HepG2 (cell line): ENCODE data around the gene PAX4. TPM values are rescaled to one million over a fixed set of nuclear protein-coding genes. Genes with fewer than 3 reads are reported as not detected.
A peak's percentile ranks its signal among the peaks of the same experiment; 100 is the strongest.

Source experiments
- BCL6 ChIP-seq: IDR thresholded peaks from 2 replicates; pipeline ENCODE4 v1.6.1; 2016; ENCODE audit warnings: missing genetic modification reagents, missing compliant biosample characterization
- HNRNPLL ChIP-seq: fragments of 200-400 bp; formaldehyde crosslinking; IDR thresholded peaks from 2 replicates; pipeline ENCODE4 v1.6.1; 2017; ENCODE audit warnings: mild to moderate bottlenecking, low read depth, low read length; ENCODE audit not compliant: poor library complexity, severe bottlenecking
- IKZF5 ChIP-seq: IDR thresholded peaks from 2 replicates; pipeline ENCODE4 v1.6.1; 2018; ENCODE audit warnings: missing genetic modification reagents, mild to moderate bottlenecking, missing compliant biosample characterization
- IRF2 ChIP-seq: IDR thresholded peaks from 2 replicates; pipeline ENCODE4 v1.6.1; 2018; ENCODE audit warnings: missing genetic modification reagents, missing compliant biosample characterization
- MBD4 ChIP-seq: IDR thresholded peaks from 2 replicates; pipeline ENCODE4 v1.6.1; 2012; ENCODE audit warnings: low read length, inconsistent platforms, borderline replicate concordance
- NCOA2 ChIP-seq: sonication (generic); formaldehyde crosslinking; IDR thresholded peaks from 2 replicates; pipeline ENCODE4 v1.8.0; 2022; ENCODE audit warnings: inconsistent platforms
- PBX2 ChIP-seq: IDR thresholded peaks from 2 replicates; pipeline ENCODE4 v1.6.1; 2016; ENCODE audit warnings: control low read depth
- RCOR2 ChIP-seq: IDR thresholded peaks from 2 replicates; pipeline ENCODE4 v1.6.1; 2016; ENCODE audit warnings: missing biosample characterization, missing genetic modification reagents
- ZGPAT ChIP-seq: IDR thresholded peaks from 2 replicates; pipeline ENCODE4 v1.6.1; 2016; ENCODE audit warnings: mild to moderate bottlenecking
- ZNF256 ChIP-seq: sonication (generic); formaldehyde crosslinking; conservative IDR thresholded peaks from 2 replicates; pipeline ENCODE4 v1.4.0; 2020; ENCODE audit warnings: missing genetic modification reagents
- ZNF432 ChIP-seq: sonication (generic); formaldehyde crosslinking; IDR thresholded peaks from 2 replicates; pipeline ENCODE4 v1.5.0; 2020; ENCODE audit warnings: missing genetic modification reagents, mild to moderate bottlenecking, borderline replicate concordance
- ZNF547 ChIP-seq: sonication (generic); formaldehyde crosslinking; IDR thresholded peaks from 2 replicates; pipeline ENCODE4 v1.5.1; 2020; ENCODE audit warnings: mild to moderate bottlenecking, missing genetic modification reagents
- ZNF558 ChIP-seq: sonication (generic); formaldehyde crosslinking; IDR thresholded peaks from 2 replicates; pipeline ENCODE4 v1.9.0; 2022; ENCODE audit warnings: mild to moderate bottlenecking, missing genetic modification reagents, borderline replicate concordance
- ZNF670 ChIP-seq: sonication (generic); formaldehyde crosslinking; IDR thresholded peaks from 2 replicates; pipeline ENCODE4 v1.8.0; 2022; ENCODE audit warnings: mild to moderate bottlenecking, missing genetic modification reagents, borderline replicate concordance
- ZNF747 ChIP-seq: sonication (generic); formaldehyde crosslinking; IDR thresholded peaks from 2 replicates; pipeline ENCODE4 v1.8.1; 2023; ENCODE audit warnings: missing genetic modification reagents, mild to moderate bottlenecking, borderline replicate concordance
- polyA plus RNA-seq, 8 experiments: library from polyadenylated mRNA; depleted of rRNA in 3 of 8; stranded (reverse) in 7 of 8; unstranded in 1 of 8; fragments of >200 nt; fragmentation: Illumina TruSeq in 4 of 8; extraction: Trizol in 4 of 8; gene quantifications; 2 replicates each; pipeline versions ENCODE4 v1.2.1 to v1.2.3, GENCODE V29; 2011 to 2016; ENCODE audit warnings: low read depth in 4 of 8, missing spikeins in 1 of 8, mixed read lengths in 1 of 8; ENCODE audit not compliant: insufficient read depth in 1 of 8
- total RNA-seq, 5 experiments: library from RNA; depleted of rRNA; stranded (reverse); fragments of >200 nt; fragmentation: Illumina TruSeq; extraction: Trizol; gene quantifications; 2 replicates each; pipeline ENCODE4 v1.2.3, GENCODE V29; 2016; ENCODE audit warnings: low read depth in 1 of 5
- TF ChIP-seq, protein P1 (sequence below): IDR thresholded peaks from 2 replicates; pipeline ENCODE4 v1.6.1; 2012; ENCODE audit warnings: inconsistent platforms
- TF ChIP-seq, protein P2 (sequence below): sonication (generic); formaldehyde crosslinking; IDR thresholded peaks from 2 replicates; pipeline ENCODE4 v1.4.0; 2020; ENCODE audit warnings: missing genetic modification reagents, mild to moderate bottlenecking, borderline replicate concordance
- TF ChIP-seq, protein P3 (sequence below): sonication (generic); formaldehyde crosslinking; IDR thresholded peaks from 2 replicates; pipeline ENCODE4 v1.4.0; 2020; ENCODE audit warnings: missing genetic modification reagents

Gene PAX4
- total and polyA plus RNA-seq, 2 of the 13 experiments (the other 11 are each of a cell fraction or from before 2014, with no cell fraction given), result not detected

- peak; percentile 94 for TF ChIP-seq HNRNPLL
- TF ChIP-seq IRF2 (CRISPR knock-in tag), result peak; percentile 32; the same call in 1 of the 2 replicates
- TF ChIP-seq ZNF558, result peak; percentile 62; the same call in 1 of the 2 replicates
- TF ChIP-seq PBX2, result no peak
- TF ChIP-seq ZNF256 (CRISPR knock-in tag), result 0 out of 2 replicates have a peak, but pooled peaks have one; percentile 16
- 0 out of 2 replicates have a peak, but pooled peaks have one; percentile 83 for TF ChIP-seq ZNF747 (CRISPR knock-in tag)
- no peak for TF ChIP-seq NCOA2
- TF ChIP-seq ZNF547 (CRISPR knock-in tag), result peak; percentile 27; the same call in 1 of the 2 replicates
- TF ChIP-seq, protein P1, sequence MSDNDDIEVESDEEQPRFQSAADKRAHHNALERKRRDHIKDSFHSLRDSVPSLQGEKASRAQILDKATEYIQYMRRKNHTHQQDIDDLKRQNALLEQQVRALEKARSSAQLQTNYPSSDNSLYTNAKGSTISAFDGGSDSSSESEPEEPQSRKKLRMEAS, result peak; percentile 87
- TF ChIP-seq, protein P2, sequence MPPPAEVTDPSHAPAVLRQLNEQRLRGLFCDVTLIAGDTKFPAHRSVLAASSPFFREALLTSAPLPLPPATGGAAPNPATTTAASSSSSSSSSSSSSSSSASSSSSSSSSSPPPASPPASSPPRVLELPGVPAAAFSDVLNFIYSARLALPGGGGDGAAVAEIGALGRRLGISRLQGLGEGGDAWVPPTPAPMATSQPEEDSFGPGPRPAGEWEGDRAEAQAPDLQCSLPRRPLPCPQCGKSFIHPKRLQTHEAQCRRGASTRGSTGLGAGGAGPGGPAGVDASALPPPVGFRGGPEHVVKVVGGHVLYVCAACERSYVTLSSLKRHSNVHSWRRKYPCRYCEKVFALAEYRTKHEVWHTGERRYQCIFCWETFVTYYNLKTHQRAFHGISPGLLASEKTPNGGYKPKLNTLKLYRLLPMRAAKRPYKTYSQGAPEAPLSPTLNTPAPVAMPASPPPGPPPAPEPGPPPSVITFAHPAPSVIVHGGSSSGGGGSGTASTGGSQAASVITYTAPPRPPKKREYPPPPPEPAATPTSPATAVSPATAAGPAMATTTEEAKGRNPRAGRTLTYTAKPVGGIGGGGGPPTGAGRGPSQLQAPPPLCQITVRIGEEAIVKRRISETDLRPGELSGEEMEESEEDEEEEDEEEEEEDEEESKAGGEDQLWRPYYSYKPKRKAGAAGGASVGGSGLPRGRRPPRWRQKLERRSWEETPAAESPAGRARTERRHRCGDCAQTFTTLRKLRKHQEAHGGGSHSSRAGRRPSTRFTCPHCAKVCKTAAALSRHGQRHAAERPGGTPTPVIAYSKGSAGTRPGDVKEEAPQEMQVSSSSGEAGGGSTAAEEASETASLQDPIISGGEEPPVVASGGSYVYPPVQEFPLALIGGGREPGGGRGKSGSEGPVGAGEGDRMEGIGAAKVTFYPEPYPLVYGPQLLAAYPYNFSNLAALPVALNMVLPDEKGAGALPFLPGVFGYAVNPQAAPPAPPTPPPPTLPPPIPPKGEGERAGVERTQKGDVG, result peak; percentile 72
- TF ChIP-seq MBD4, result no peak
- 0 out of 2 replicates have a peak, but pooled peaks have one; percentile 54 for TF ChIP-seq ZNF670 (CRISPR knock-in tag)
- TF ChIP-seq ZGPAT, result peak; percentile 86
- no peak for TF ChIP-seq ZNF432 (CRISPR knock-in tag)
- TF ChIP-seq RCOR2 (CRISPR knock-in tag), result no peak
- peak; percentile 72; the same call in 1 of the 2 replicates for TF ChIP-seq IKZF5
- TF ChIP-seq, protein P3, sequence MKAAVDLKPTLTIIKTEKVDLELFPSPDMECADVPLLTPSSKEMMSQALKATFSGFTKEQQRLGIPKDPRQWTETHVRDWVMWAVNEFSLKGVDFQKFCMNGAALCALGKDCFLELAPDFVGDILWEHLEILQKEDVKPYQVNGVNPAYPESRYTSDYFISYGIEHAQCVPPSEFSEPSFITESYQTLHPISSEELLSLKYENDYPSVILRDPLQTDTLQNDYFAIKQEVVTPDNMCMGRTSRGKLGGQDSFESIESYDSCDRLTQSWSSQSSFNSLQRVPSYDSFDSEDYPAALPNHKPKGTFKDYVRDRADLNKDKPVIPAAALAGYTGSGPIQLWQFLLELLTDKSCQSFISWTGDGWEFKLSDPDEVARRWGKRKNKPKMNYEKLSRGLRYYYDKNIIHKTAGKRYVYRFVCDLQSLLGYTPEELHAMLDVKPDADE, result no peak
- TF ChIP-seq BCL6, result 0 out of 2 replicates have a peak, but pooled peaks have one; percentile 37
Observed at GRCh38 chr7:127585044-127585953, 32.6 kb downstream of the PAX4 start, which contains the start of gene GCC1 (continued).
